ENCODE data around the gene C5orf15. TPM values are rescaled to one million over a fixed set of nuclear protein-coding genes. Genes with fewer than 3 reads are reported as not detected.

The C5orf15 gene
- total and polyA plus RNA-seq, 4 donors = 21.2 to 32.4 (median 28.7) TPM

DNA sequence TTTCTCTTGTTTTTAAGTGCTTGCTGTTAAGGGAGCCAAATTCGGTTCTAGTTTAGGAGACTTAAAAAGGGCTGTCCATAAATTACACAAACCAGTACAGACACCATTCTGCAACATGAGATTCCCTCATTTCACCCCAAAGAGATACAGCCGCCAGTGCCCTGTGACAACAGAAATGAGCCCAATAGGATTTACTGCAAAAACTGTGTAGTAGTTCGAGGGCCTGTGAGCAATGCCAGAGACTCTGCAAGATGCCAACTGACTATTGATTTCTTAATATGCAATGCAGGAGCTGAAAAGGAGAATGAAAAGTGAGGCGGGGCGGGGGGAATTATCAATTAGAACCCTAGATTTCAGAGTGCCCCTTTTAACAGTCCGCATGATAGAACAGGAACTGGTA is 5.7 kb upstream of the C5orf15 start:
- no peak overlapping the region for H3K27ac ChIP-seq (ENCODE audit: low read depth in 1 of 2, low read length in 2 of 2)
- H3K9me3 ChIP-seq (ENCODE audit: control insufficient read depth in 4 of 4, low read length in 3 of 4) = no peaks in the 10 kb centered on the region
- peaks cover 5 to 33% (median 18%) of the 10 kb centered on the region in 4 donors for H3K36me3 ChIP-seq (ENCODE audit: control insufficient read depth in 4 of 4, insufficient read depth in 3 of 4, low read depth in 1 of 4, low read length in 3 of 4)
- DNase-seq (ENCODE audit: low spot score) = no peak
- WGBS = 51% methylated on average over 6 of the region's 6 CpGs
- no peak overlapping the region for H3K4me3 ChIP-seq (ENCODE audit: low read depth in 1 of 3, low read length in 3 of 3)
- peak overlapping the region in 1 of 2 donors; percentile 7 for H3K9ac ChIP-seq (ENCODE audit: low read depth in 1 of 2, low read length in 2 of 2)
- TF ChIP-seq, protein P1, sequence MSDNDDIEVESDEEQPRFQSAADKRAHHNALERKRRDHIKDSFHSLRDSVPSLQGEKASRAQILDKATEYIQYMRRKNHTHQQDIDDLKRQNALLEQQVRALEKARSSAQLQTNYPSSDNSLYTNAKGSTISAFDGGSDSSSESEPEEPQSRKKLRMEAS (IDR thresholded peaks at IDR 0.05) = no peak
- TF ChIP-seq FOXA1 (IDR thresholded peaks at IDR 0.05) = no peak
- no peak for TF ChIP-seq REST (IDR thresholded peaks at IDR 0.05)
- TF ChIP-seq FOXA2 (IDR thresholded peaks at IDR 0.05) = no peak
- no peak for TF ChIP-seq HNF4G (IDR thresholded peaks at IDR 0.05)
- no peak for TF ChIP-seq GABPA (IDR thresholded peaks at IDR 0.05 in 1 of 2, conservative IDR thresholded peaks at IDR 0.05 in 1 of 2)
- no peak for TF ChIP-seq JUND (IDR thresholded peaks at IDR 0.05)
- TF ChIP-seq EGR1 (IDR thresholded peaks at IDR 0.05; ENCODE audit: low read depth in 2 of 2) = no peak
- TF ChIP-seq RXRA (IDR thresholded peaks at IDR 0.05) = no peak
- TF ChIP-seq NR2F2 (IDR thresholded peaks at IDR 0.05) = no peak
- TF ChIP-seq TAF1 (conservative IDR thresholded peaks at IDR 0.05) = no peak
- TF ChIP-seq, protein P2, sequence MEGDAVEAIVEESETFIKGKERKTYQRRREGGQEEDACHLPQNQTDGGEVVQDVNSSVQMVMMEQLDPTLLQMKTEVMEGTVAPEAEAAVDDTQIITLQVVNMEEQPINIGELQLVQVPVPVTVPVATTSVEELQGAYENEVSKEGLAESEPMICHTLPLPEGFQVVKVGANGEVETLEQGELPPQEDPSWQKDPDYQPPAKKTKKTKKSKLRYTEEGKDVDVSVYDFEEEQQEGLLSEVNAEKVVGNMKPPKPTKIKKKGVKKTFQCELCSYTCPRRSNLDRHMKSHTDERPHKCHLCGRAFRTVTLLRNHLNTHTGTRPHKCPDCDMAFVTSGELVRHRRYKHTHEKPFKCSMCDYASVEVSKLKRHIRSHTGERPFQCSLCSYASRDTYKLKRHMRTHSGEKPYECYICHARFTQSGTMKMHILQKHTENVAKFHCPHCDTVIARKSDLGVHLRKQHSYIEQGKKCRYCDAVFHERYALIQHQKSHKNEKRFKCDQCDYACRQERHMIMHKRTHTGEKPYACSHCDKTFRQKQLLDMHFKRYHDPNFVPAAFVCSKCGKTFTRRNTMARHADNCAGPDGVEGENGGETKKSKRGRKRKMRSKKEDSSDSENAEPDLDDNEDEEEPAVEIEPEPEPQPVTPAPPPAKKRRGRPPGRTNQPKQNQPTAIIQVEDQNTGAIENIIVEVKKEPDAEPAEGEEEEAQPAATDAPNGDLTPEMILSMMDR (IDR thresholded peaks at IDR 0.05; ENCODE audit: low read depth, low read length, missing input control) = no peak
- TF ChIP-seq HNF4A (conservative IDR thresholded peaks at IDR 0.05) = no peak
- TF ChIP-seq YY1 (IDR thresholded peaks at IDR 0.05) = no peak
- no peaks in the 10 kb centered on the region for H3K27me3 ChIP-seq (ENCODE audit: control insufficient read depth in 4 of 4, insufficient read depth in 4 of 4, low read length in 3 of 4)
- peaks cover 0 to 29% (median 13%) of the 10 kb centered on the region in 4 donors for H3K4me1 ChIP-seq (ENCODE audit: control insufficient read depth in 4 of 4, insufficient read depth in 4 of 4, low read length in 3 of 4)

- Histone ChIP-seq H3K27me3 (ENCODE audit: control insufficient read depth in 4 of 4, insufficient read depth in 4 of 4, low read length in 3 of 4) (no peaks in the 10 kb centered on the region), H3K27ac (ENCODE audit: low read depth in 1 of 2, low read length in 2 of 2) (peak overlapping the region; percentile 14 to 73), H3K4me1 (ENCODE audit: control insufficient read depth in 4 of 4, insufficient read depth in 4 of 4, low read length in 3 of 4) (peaks cover 0 to 41% (median 21%) of the 10 kb centered on the region in 4 donors), H3K9me3 (ENCODE audit: control insufficient read depth in 4 of 4, low read length in 3 of 4) (no peaks in the 10 kb centered on the region), H3K9ac (ENCODE audit: low read depth in 1 of 2, low read length in 2 of 2) (no peak overlapping the region), H3K4me3 (ENCODE audit: low read depth in 1 of 3, low read length in 3 of 3) (no peak overlapping the region), H3K36me3 (ENCODE audit: control insufficient read depth in 4 of 4, insufficient read depth in 3 of 4, low read depth in 1 of 4, low read length in 3 of 4) (peaks cover 0 to 25% (median 12%) of the 10 kb centered on the region in 4 donors)
- TF ChIP-seq ATF3 (IDR thresholded peaks at IDR 0.05) = peak; percentile 14
- no peak for TF ChIP-seq RAD21 (IDR thresholded peaks at IDR 0.05)
- DNase-seq (ENCODE audit: low spot score) = no peak
- WGBS = 83% methylated on average over 2 of the region's 2 CpGs
These were observed 2.0 kb upstream of the C5orf15 start for GRCh38 chr5:133970325-133970909.
